ENCODE measurements around the gene COQ10B. TPM values are rescaled to one million over a fixed set of nuclear protein-coding genes. Genes with fewer than 3 reads are reported as not detected.

Gene COQ10B
- polyA plus RNA-seq, 2 of the 4 experiments (the other 2 are of a cell fraction) = 6.1 to 24.3 TPM

- Histone ChIP-seq H3K4me1 (peaks cover 37% of the 10 kb centered on the region), H3K27ac (no peak overlapping the region), H3K4me2 (peak overlapping the region; percentile 83), H3K9me3 (no peaks in the 10 kb centered on the region), H3K4me3 (no peak overlapping the region)
- FAIRE-seq (no peak), ATAC-seq (no peak), DNase-seq (ENCODE audit: low read depth in 1 of 2, low spot score in 1 of 2) (no peak)
- no peak for TF ChIP-seq ZSCAN20 (CRISPR knock-in tag; IDR thresholded peaks at IDR 0.05)
- no peak for TF ChIP-seq ESRRA (IDR thresholded peaks at IDR 0.05; ENCODE audit: borderline replicate concordance, low read length)
- no peak for TF ChIP-seq RARB (CRISPR knock-in tag; IDR thresholded peaks at IDR 0.05)
- TF ChIP-seq SREBF2 (IDR thresholded peaks at IDR 0.05) = no peak
- no peak for TF ChIP-seq KDM1A (IDR thresholded peaks at IDR 0.05; ENCODE audit: low read depth)
- TF ChIP-seq ATOH8 (CRISPR knock-in tag; IDR thresholded peaks at IDR 0.05; ENCODE audit: low read depth) = no peak
- TF ChIP-seq E2F6 (IDR thresholded peaks at IDR 0.05; ENCODE audit: borderline replicate concordance, low read depth) = no peak
- TF ChIP-seq RCOR1 (IDR thresholded peaks at IDR 0.05; ENCODE audit: low read depth, low read length) = no peak
- TF ChIP-seq CEBPB (IDR thresholded peaks at IDR 0.05) = no peak
- no peak for TF ChIP-seq FOXS1 (CRISPR knock-in tag; IDR thresholded peaks at IDR 0.05)
- no peak for TF ChIP-seq HOXB13 (CRISPR knock-in tag; IDR thresholded peaks at IDR 0.05; ENCODE audit: low read depth)
- no peak for TF ChIP-seq MAX (IDR thresholded peaks at IDR 0.05)
- TF ChIP-seq KDM5A (IDR thresholded peaks at IDR 0.05) = no peak
- no peak for TF ChIP-seq MAZ (IDR thresholded peaks at IDR 0.05; ENCODE audit: borderline replicate concordance, low read depth, low read length)
- TF ChIP-seq JUNB (IDR thresholded peaks at IDR 0.05) = no peak
- TF ChIP-seq GATA3 (IDR thresholded peaks at IDR 0.05; ENCODE audit: borderline replicate concordance) = no peak
- ChIA-PET POLR2A (no interaction called here), CTCF (interaction anchor here (0.6 kb wide), 1 partner anchor 57 kb away, joined by 3 read pairs; no protein-coding TSS in a partner anchor)
- 100% methylated on average over 1 of the region's 1 CpG for WGBS (ENCODE audit: missing lambda C conversion rate)
Measured at GRCh38 chr2:197455428-197455827, 2.1 kb downstream of the COQ10B start.

- TF ChIP-seq POLR2A (IDR thresholded peaks at IDR 0.05; ENCODE audit: low read length) = no peak
- TF ChIP-seq BCL3 (IDR thresholded peaks at IDR 0.05) = no peak
- ChIA-PET POLR2A (interaction anchor here (1.5 kb wide), 1 partner anchor 26 kb away, joined by 4 read pairs; the partner anchor contains the start of gene SF3B1), CTCF (interaction anchor here (1.3 kb wide), 2 partner anchors 14 to 24 kb away, joined by 3 to 4 read pairs; no protein-coding TSS in a partner anchor)
- no peak overlapping the region for H3K4me3 ChIP-seq
- peak overlapping the region; percentile 49 for H3K4me2 ChIP-seq
- peak in 1 of 2 experiments; percentile 15; a peak in 2 of 6 replicates for ATAC-seq
- H3K9me3 ChIP-seq = no peaks in the 10 kb centered on the region
- H3K4me1 ChIP-seq = peaks cover 32% of the 10 kb centered on the region
- H3K27ac ChIP-seq = peak overlapping the region in 1 of 2 experiments; percentile 49; a peak in 2 of 6 replicates
- 21% methylated on average over 4 of the region's 4 CpGs for WGBS (ENCODE audit: missing lambda C conversion rate)
- FAIRE-seq = no peak
- DNase-seq (ENCODE audit: low read depth in 1 of 2, low spot score in 1 of 2) = no peak
Measured at GRCh38 chr2:197460649-197461048, 7.3 kb downstream of the COQ10B start.

GRCh38 chr2:197461057-197461456, 7.7 kb downstream of the COQ10B start:
- ChIA-PET CTCF (interaction anchor here (1.3 kb wide), 1 partner anchor 24 kb away, joined by 3 read pairs; no protein-coding TSS in a partner anchor), POLR2A (no interaction called here)
- peak in 1 of 2 experiments; percentile 33; a peak in 3 of 6 replicates for ATAC-seq

More at GRCh38 chr2:197461057-197461456, 7.7 kb downstream of the COQ10B start:
- Histone ChIP-seq H3K27ac (peak overlapping the region in 1 of 2 experiments; percentile 49; a peak in 2 of 6 replicates), H3K4me2 (peak overlapping the region; percentile 49), H3K9me3 (no peaks in the 10 kb centered on the region), H3K4me3 (no peak overlapping the region), H3K4me1 (peaks cover 32% of the 10 kb centered on the region)
- 48% methylated on average over 2 of the region's 2 CpGs for WGBS (ENCODE audit: missing lambda C conversion rate)
- no peak for DNase-seq (ENCODE audit: low read depth in 1 of 2, low spot score in 1 of 2)
- no peak for FAIRE-seq
- no peak for TF ChIP-seq HMGXB4 (CRISPR knock-in tag; IDR thresholded peaks at IDR 0.05; ENCODE audit: borderline replicate concordance)
- no peak for TF ChIP-seq RAD21 (conservative IDR thresholded peaks at IDR 0.05 in 1 of 2, IDR thresholded peaks at IDR 0.05 in 1 of 2)
- no peak for TF ChIP-seq HDAC2 (IDR thresholded peaks at IDR 0.05)
- TF ChIP-seq RCOR1 (IDR thresholded peaks at IDR 0.05; ENCODE audit: low read depth, low read length) = no peak
- no peak for TF ChIP-seq SREBF2 (IDR thresholded peaks at IDR 0.05)
- no peak for TF ChIP-seq MAZ (IDR thresholded peaks at IDR 0.05; ENCODE audit: borderline replicate concordance, low read depth, low read length)
- TF ChIP-seq NFE2L2 (conservative IDR thresholded peaks at IDR 0.05; ENCODE audit: low read length) = no peak
- no peak for TF ChIP-seq CBX8 (IDR thresholded peaks at IDR 0.05)
- TF ChIP-seq GATA3 (IDR thresholded peaks at IDR 0.05; ENCODE audit: borderline replicate concordance) = no peak
- TF ChIP-seq KDM1A (IDR thresholded peaks at IDR 0.05; ENCODE audit: low read depth) = no peak
- TF ChIP-seq HOXA7 (CRISPR knock-in tag; IDR thresholded peaks at IDR 0.05) = no peak
- TF ChIP-seq ZNF302 (CRISPR knock-in tag; IDR thresholded peaks at IDR 0.05) = no peak
- no peak for TF ChIP-seq ZC3H11A (IDR thresholded peaks at IDR 0.05)
- no peak for TF ChIP-seq NPAS2 (CRISPR knock-in tag; IDR thresholded peaks at IDR 0.05; ENCODE audit: borderline replicate concordance)
- no peak for TF ChIP-seq ATOH8 (CRISPR knock-in tag; IDR thresholded peaks at IDR 0.05; ENCODE audit: low read depth)
- TF ChIP-seq HOXB5 (CRISPR knock-in tag; IDR thresholded peaks at IDR 0.05) = no peak
- no peak for TF ChIP-seq RFX5 (IDR thresholded peaks at IDR 0.05)
